T47D (cell line): ENCODE results near the gene RBKS.
A peak's percentile ranks its signal among the peaks of the same experiment; 100 is the strongest.
"Not testable (repeated sequence)": the region's sequence is repeated elsewhere in the genome, so short reads cannot be mapped to it uniquely, and the experiment has no call there.

Source experiments
- DNase-seq, 2 experiments: peaks; one replicate each; pipeline versions ENCODE4 v3.0.0 to v3.0.0-alpha.2; 2011 to 2012; ENCODE audit warnings: low read depth in 1 of 2, low spot score in 1 of 2
- JUND ChIP-seq: IDR thresholded peaks from 2 replicates; pipeline ENCODE4 v1.6.1; 2012; ENCODE audit warnings: low read depth
- in situ Hi-C: cut with HindIII; loops from 2 replicates; pipeline ENCODE4 v1.10.0; 2016; ENCODE audit warnings: low sequenced_read_pairs, low pct_unique_long_range_greater_than_20kb

RBKS gene

GRCh38 chr2:27901234-27901633 is 11.0 kb upstream of the RBKS start:
- in situ Hi-C loops = no loop called here
- no peak for TF ChIP-seq JUND
- DNase-seq = no peak

DNA sequence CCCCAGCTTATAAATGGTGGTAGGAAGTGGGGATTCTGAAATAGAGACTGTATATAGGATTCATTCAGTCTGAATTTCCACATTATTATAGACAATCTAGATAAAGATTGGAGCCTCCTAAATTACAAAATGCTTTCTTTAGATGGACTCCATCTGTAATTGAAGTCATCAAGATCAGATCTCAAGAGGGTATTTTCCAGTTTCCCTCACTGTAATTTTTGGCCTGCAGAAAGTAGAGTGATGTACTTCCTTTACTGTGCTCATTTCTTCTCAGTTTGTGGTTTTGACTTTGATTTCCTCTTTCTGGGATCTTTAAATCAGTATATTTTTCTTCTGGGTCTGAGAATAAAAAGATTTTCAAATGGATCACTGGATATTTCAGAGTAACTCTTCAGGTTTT is 7.5 kb upstream of the RBKS start:
- in situ Hi-C loops = no loop called here
- no peak for TF ChIP-seq JUND
- DNase-seq = no peak

DNA sequence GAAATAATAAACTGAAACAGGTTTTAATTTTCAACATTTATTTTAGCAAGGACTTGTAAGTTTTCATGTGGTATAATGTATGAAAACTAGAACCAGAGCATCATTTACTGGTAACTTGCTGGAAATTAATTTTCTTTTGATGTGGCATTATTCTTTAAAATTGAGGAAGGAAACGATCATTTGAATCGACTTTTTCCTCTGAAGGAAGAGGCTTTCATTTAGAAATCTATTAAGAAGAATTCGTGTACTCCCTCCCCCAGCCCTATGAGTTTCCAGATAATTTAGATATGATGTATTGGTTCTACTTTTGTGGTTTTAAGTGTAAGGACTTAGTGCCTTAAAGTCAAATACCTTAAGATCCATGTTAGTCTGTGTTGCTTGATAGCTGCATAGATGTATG is 2.8 kb upstream of the RBKS start:
- in situ Hi-C loops = no loop called here
- no peak for DNase-seq
- TF ChIP-seq JUND = no peak

- no peak for DNase-seq
- no peak for TF ChIP-seq JUND
- in situ Hi-C loops = no loop called here
Observed at GRCh38 chr2:27891673-27892105, 1.5 kb upstream of the RBKS start.

GRCh38 chr2:27890924-27891672 is 911 bp upstream of the RBKS start:
- DNase-seq = peak; percentile 23 to 79
- in situ Hi-C loops = no loop called here
- no peak for TF ChIP-seq JUND

DNA sequence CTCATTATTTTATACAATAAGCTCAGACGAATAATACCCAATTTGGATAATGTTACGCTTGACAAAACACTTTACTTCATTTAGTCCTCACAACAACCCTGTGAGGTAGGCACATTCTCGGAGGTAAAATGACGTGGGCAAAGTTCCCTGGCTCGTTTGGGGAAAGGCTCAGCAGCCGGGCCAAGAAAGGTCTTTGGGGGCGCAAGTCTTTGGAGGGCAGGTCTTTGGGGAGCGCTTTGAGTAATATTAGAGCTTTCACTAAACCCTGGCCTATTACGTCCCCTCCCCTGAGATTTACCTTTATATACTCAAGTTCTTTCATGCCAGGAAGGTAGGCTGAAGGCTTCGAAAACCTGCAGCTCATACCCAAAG is 427 bp downstream of the RBKS start:
- in situ Hi-C loops = no loop called here
- no peak for TF ChIP-seq JUND
- DNase-seq = no peak

DNA sequence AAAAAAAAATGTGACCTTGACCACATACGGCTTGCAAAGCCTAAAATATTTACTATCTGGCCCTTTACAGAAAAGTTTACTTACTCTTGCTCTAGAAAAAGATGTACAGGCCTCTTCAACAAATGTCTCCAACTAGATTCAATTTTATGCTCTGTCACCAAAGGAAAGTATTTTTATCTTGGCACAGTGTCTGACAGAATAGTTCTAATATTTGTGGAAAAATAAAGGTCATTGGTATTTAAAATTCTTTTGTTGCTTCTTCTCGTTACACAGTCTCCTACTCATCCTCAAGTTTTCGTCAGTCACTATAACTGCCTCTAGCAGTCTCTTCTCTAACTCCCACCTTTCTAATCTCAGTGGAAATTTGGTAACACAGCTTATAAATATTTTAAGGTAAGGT is 1.4 kb downstream of the RBKS start:
- no peak for DNase-seq
- in situ Hi-C loops = no loop called here
- no peak for TF ChIP-seq JUND

DNA sequence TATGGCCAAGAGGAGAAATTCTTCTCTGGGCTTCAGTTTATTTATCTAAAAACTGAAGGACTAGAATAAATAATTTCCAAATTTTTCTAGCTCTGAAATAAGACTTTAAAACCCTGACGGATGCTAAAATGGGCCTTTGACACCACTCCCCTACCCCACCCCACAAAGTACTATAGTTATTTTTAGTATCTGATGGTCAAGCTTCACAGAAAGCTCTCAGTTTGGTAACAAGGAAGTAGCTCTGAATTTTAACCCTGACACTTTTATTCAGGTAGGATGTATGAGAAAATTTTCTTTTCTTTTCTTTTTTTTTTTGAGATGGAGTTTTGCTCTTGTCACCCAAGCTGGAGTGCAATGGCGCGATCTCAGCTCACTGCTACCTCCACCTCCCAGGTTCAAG is 2.4 kb downstream of the RBKS start:
- TF ChIP-seq JUND = no peak

GRCh38 chr2:27887111-27887510 is 3.1 kb downstream of the RBKS start:
- no peak for DNase-seq
- TF ChIP-seq JUND = no peak

More for the DNA sequence above, 2.4 kb downstream of the RBKS start:
- DNase-seq = no peak
- in situ Hi-C loops = no loop called here

GRCh38 chr2:27886322-27886721 is 3.9 kb downstream of the RBKS start:
- DNase-seq = no peak
- TF ChIP-seq JUND = no peak
- in situ Hi-C loops = no loop called here

More at GRCh38 chr2:27887111-27887510, 3.1 kb downstream of the RBKS start:
- in situ Hi-C loops = no loop called here

- in situ Hi-C loops = no loop called here
- TF ChIP-seq JUND = no peak
Observed at GRCh38 chr2:27885661-27886060, 4.5 kb downstream of the RBKS start.

GRCh38 chr2:27885234-27885633 is 5.0 kb downstream of the RBKS start:
- in situ Hi-C loops = no loop called here
- TF ChIP-seq JUND = no peak
- no peak for DNase-seq

More at GRCh38 chr2:27885661-27886060, 4.5 kb downstream of the RBKS start:
- no peak for DNase-seq

DNA sequence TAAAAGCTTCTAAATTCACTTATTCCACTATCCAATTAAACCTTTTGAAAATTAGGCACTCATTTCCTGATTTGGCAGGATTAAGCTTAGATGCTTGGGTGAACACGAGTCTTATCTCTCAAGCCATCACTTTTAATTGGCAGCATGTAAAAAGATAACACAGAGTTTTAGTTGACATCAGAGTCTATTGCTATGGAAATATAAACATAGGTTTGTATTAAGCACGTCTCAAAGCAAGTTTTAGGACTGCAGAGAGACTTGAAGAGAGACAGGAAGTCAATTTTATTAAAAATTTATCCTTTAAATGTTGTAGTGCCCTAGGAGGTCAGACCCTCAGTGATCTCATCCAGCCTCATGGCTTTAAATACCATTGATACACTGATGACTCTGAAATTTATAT is 5.6 kb downstream of the RBKS start:
- in situ Hi-C loops = no loop called here
- DNase-seq = no peak
- TF ChIP-seq JUND = no peak

DNA sequence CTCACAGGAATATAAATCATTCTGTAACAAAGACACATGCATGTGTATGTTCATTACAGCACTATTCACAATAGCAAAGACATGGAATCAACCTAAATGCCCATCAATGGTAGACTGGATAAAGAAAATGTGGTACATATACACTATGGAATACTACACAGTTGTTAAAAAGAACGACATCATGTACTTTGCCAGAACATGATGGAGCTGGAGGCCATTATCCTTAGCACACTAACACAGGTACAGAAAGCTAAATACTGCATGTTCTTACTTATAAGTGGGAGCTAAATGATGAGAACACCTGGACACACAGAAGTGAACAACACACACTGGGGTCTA is 7.6 kb downstream of the RBKS start:
- DNase-seq, in situ Hi-C loops: not testable (repeated sequence)

DNA sequence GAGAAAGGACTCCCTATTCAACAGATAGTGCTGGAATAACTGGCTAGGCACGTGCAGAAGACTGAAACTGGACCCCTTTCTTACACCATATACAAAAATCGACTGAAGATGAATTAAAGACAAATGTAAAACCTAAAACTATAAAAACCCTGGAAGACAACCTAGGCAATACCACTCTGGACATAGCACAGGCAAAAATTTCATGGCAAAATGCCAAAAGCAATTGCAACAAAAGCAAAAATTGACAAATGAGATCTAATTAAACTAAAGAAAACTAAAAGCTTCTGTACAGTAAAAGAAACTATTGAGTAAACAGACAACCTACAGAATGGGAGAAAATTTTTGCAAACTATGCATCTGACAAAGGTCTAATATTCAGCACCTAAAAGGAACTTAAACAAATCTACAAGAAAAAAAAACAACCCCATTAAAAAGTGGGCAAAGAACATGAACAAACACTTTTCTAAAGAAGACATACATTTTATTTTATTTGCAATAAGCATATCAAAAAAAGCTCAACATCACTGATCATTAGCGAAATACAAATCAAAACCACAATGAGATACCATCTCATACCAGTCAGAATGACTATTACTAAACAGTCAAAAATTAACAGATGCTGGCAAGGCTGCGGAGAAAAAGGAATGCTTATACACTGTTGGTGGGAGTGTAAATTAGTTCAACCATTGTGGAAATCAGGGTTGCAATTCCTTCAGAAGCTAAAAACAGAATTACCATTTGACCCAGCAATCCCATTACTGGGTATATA is 8.2 kb downstream of the RBKS start:
- in situ Hi-C loops, DNase-seq: not testable (repeated sequence)
